ENCODE data around the gene ARMH4. TPM values are rescaled to one million over a fixed set of nuclear protein-coding genes. Genes with fewer than 3 reads are reported as not detected.

Gene ARMH4
- total RNA-seq, 6 experiments from 2014 or later = 2.6 to 6.5 (median 3.7) TPM

GRCh38 chr14:58177125-58177524, 25.1 kb upstream of the ARMH4 start:
- DNase-seq = no peak
- no peak for TF ChIP-seq CTCF (IDR thresholded peaks at IDR 0.05)
- H3K27ac Mint-ChIP-seq = no peak overlapping the region
- H3K4me1 Mint-ChIP-seq (ENCODE audit: low read depth) = no peaks in the 10 kb centered on the region
- no peaks in the 10 kb centered on the region for H3K9me3 Mint-ChIP-seq
- no peaks in the 10 kb centered on the region for H3K36me3 Mint-ChIP-seq (ENCODE audit: low read depth)
- no peaks in the 10 kb centered on the region; the same call in 1 of the 2 replicates for H3K27me3 Mint-ChIP-seq (ENCODE audit: insufficient read depth)
- no peak overlapping the region for H3K4me3 Mint-ChIP-seq

- peak; percentile 76 for DNase-seq
Observed at GRCh38 chr14:58171090-58171489, 19.1 kb upstream of the ARMH4 start.

GRCh38 chr14:58167891-58168290, 15.9 kb upstream of the ARMH4 start:
- Mint-ChIP-seq H3K27ac (no peak overlapping the region), H3K4me3 (no peak overlapping the region), H3K9me3 (no peaks in the 10 kb centered on the region), H3K27me3 (ENCODE audit: insufficient read depth) (peaks cover 6% of the 10 kb centered on the region), H3K4me1 (ENCODE audit: low read depth) (peaks cover 35% of the 10 kb centered on the region), H3K36me3 (ENCODE audit: low read depth) (no peaks in the 10 kb centered on the region)
- TF ChIP-seq CTCF (IDR thresholded peaks at IDR 0.05) = no peak
- DNase-seq = no peak

More at GRCh38 chr14:58171090-58171489, 19.1 kb upstream of the ARMH4 start:
- no peaks in the 10 kb centered on the region for H3K9me3 Mint-ChIP-seq
- H3K27ac Mint-ChIP-seq = no peak overlapping the region
- TF ChIP-seq CTCF (IDR thresholded peaks at IDR 0.05) = no peak
- no peaks in the 10 kb centered on the region for H3K36me3 Mint-ChIP-seq (ENCODE audit: low read depth)
- peak overlapping the region; percentile 62 for H3K4me3 Mint-ChIP-seq
- H3K4me1 Mint-ChIP-seq (ENCODE audit: low read depth) = peaks cover 28% of the 10 kb centered on the region
- H3K27me3 Mint-ChIP-seq (ENCODE audit: insufficient read depth) = peaks cover 1% of the 10 kb centered on the region

GRCh38 chr14:58167057-58167456, 15.0 kb upstream of the ARMH4 start:
- TF ChIP-seq CTCF (IDR thresholded peaks at IDR 0.05) = no peak
- Mint-ChIP-seq H3K4me3 (no peak overlapping the region; the same call in 1 of the 2 replicates), H3K27me3 (ENCODE audit: insufficient read depth) (peaks cover 6% of the 10 kb centered on the region), H3K9me3 (no peaks in the 10 kb centered on the region), H3K36me3 (ENCODE audit: low read depth) (no peaks in the 10 kb centered on the region), H3K27ac (no peak overlapping the region), H3K4me1 (ENCODE audit: low read depth) (peaks cover 35% of the 10 kb centered on the region)
- DNase-seq = no peak

- peak; percentile 77 for DNase-seq
- Mint-ChIP-seq H3K9me3 (no peaks in the 10 kb centered on the region), H3K4me1 (ENCODE audit: low read depth) (peaks cover 32% of the 10 kb centered on the region)
Observed at GRCh38 chr14:58166005-58166983, 14.3 kb upstream of the ARMH4 start.

More at GRCh38 chr14:58166005-58166983, 14.3 kb upstream of the ARMH4 start:
- H3K27ac Mint-ChIP-seq = peak overlapping the region; percentile 57
- peak overlapping the region; percentile 41 for H3K4me3 Mint-ChIP-seq
- peaks cover 6% of the 10 kb centered on the region for H3K27me3 Mint-ChIP-seq (ENCODE audit: insufficient read depth)
- H3K36me3 Mint-ChIP-seq (ENCODE audit: low read depth) = no peaks in the 10 kb centered on the region
- peak; percentile 97 for TF ChIP-seq CTCF (IDR thresholded peaks at IDR 0.05)

Data from HFFc6 (cell line).